IMR-90 (cell line): ENCODE data around the gene IDH3G. TPM values are rescaled to one million over a fixed set of nuclear protein-coding genes. Genes with fewer than 3 reads are reported as not detected.

ENCODE experiments used
- ATAC-seq: fragments of 200-7000 bp; cut with Tn5 transposase; 2 replicates; pipeline ENCODE4 v1.9.1; 2020; ENCODE audit warnings: low read depth, mild to moderate bottlenecking, moderate library complexity
- BruUV-seq: library from RNA; stranded (reverse); fragments of 400-500 nt; replicated peaks from 2 replicates; lab custom pipeline; 2021; lab: Mats Ljungman, UMichigan
- CTCF ChIA-PET: fragments of 300-600 bp; formaldehyde crosslinking; extraction: SDS; loops from one replicate; lab custom pipeline; 2021; ENCODE audit warnings: antibody characterized with exemption; lab: Yijun Ruan, JAX
- POLR2A ChIA-PET: fragments of 300-600 bp; sonication (Branson Sonifier 250); formaldehyde crosslinking; loops from one replicate; lab custom pipeline; 2022; ENCODE audit warnings: antibody characterized with exemption; ENCODE audit not compliant: unreplicated experiment; lab: Charles Lee
- DNase-seq: peaks from one replicate; pipeline ENCODE4 v3.0.0; 2013
- H2AFZ ChIP-seq: replicated peaks from 2 replicates; pipeline ENCODE3; 2013; ENCODE audit warnings: low read length, mild to moderate bottlenecking; ENCODE audit not compliant: poor library complexity
- H2AK5ac ChIP-seq: 2 replicates; pipeline ENCODE4 v1.6.1; 2013; ENCODE audit warnings: low read depth, low read length, inconsistent platforms
- H2AK9ac ChIP-seq: replicated peaks from 2 replicates; pipeline ENCODE3; 2013; ENCODE audit warnings: mild to moderate bottlenecking, low read depth, low read length, moderate library complexity; ENCODE audit not compliant: poor library complexity
- H2BK120ac ChIP-seq: 2 replicates; pipeline ENCODE4 v1.6.1; 2013; ENCODE audit warnings: low read depth, low read length, inconsistent platforms
- H2BK15ac ChIP-seq: 3 replicates; pipeline ENCODE4 v1.6.1; 2013; ENCODE audit warnings: low read depth, low read length, inconsistent platforms
- H2BK20ac ChIP-seq: 2 replicates; pipeline ENCODE4 v1.6.1; 2013; ENCODE audit warnings: low read depth, mild to moderate bottlenecking, inconsistent platforms, low read length, moderate library complexity
- H2BK5ac ChIP-seq: 2 replicates; pipeline ENCODE4 v1.6.1; 2013; ENCODE audit warnings: mild to moderate bottlenecking, low read depth, low read length, inconsistent platforms; ENCODE audit not compliant: poor library complexity, severe bottlenecking
- H3K14ac ChIP-seq: replicated peaks from 2 replicates; pipeline ENCODE4 v1.6.1; 2013; ENCODE audit warnings: low read depth, low read length, inconsistent platforms
- H3K18ac ChIP-seq: 2 replicates; pipeline ENCODE4 v1.6.1; 2013; ENCODE audit warnings: low read depth, low read length, control low read depth
- H3K23ac ChIP-seq: 2 replicates; pipeline ENCODE4 v1.6.1; 2013; ENCODE audit warnings: low read depth, low read length, inconsistent platforms
- H3K27ac ChIP-seq: 2 replicates; pipeline ENCODE4 v1.5.1; 2013; ENCODE audit warnings: mild to moderate bottlenecking, control low read depth, low read length; ENCODE audit not compliant: insufficient read depth
- H3K27me3 ChIP-seq: 2 replicates; pipeline ENCODE4 v1.6.1; 2013; ENCODE audit warnings: low read length; ENCODE audit not compliant: control insufficient read depth, insufficient read depth
- H3K36me3 ChIP-seq: 2 replicates; pipeline ENCODE4 v1.6.1; 2013; ENCODE audit warnings: low read length, mixed read lengths; ENCODE audit not compliant: control insufficient read depth, insufficient read depth
- H3K4ac ChIP-seq: 2 replicates; pipeline ENCODE4 v1.6.1; 2013; ENCODE audit warnings: low read depth, low read length, inconsistent platforms
- H3K4me1 ChIP-seq: 2 replicates; pipeline ENCODE4 v1.6.1; 2013; ENCODE audit warnings: low read length, mixed read lengths; ENCODE audit not compliant: control insufficient read depth, insufficient read depth
- H3K4me2 ChIP-seq: 2 replicates; pipeline ENCODE4 v1.6.1; 2013; ENCODE audit warnings: low read depth, mild to moderate bottlenecking, control low read depth, low read length, moderate library complexity
- H3K4me3 ChIP-seq: 2 replicates; pipeline ENCODE4 v1.5.1; 2013; ENCODE audit warnings: low read depth, mild to moderate bottlenecking, control low read depth, low read length, moderate library complexity; ENCODE audit not compliant: insufficient read depth
- H3K56ac ChIP-seq: 2 replicates; pipeline ENCODE4 v1.6.1; 2013; ENCODE audit warnings: low read length, inconsistent platforms; ENCODE audit not compliant: insufficient read depth; ENCODE audit errors: extremely low read depth
- H3K79me1 ChIP-seq, 2 experiments: 2 replicates each; pipeline ENCODE4 v1.6.1; 2013; ENCODE audit warnings: low read length in 2 of 2, inconsistent platforms in 1 of 2, low read depth in 1 of 2
- H3K9ac ChIP-seq: 2 replicates; pipeline ENCODE4 v1.6.1; 2013; ENCODE audit warnings: low read depth, low read length, control low read depth
- H3K9me1 ChIP-seq: 2 replicates; pipeline ENCODE4 v1.6.1; 2013; ENCODE audit warnings: low read length, inconsistent platforms; ENCODE audit not compliant: insufficient read depth
- H3K9me3 ChIP-seq: 2 replicates; pipeline ENCODE4 v1.6.1; 2013; ENCODE audit warnings: low read length; ENCODE audit not compliant: control insufficient read depth, insufficient read depth
- H4K20me1 ChIP-seq: 2 replicates; pipeline ENCODE4 v1.6.1; 2013; ENCODE audit warnings: low read length, inconsistent platforms; ENCODE audit not compliant: insufficient read depth
- H4K5ac ChIP-seq: 2 replicates; pipeline ENCODE4 v1.6.1; 2013; ENCODE audit warnings: mild to moderate bottlenecking, low read depth, low read length, control low read depth
- H4K8ac ChIP-seq, 2 experiments: 2 replicates each; pipeline ENCODE4 v1.6.1; 2013; ENCODE audit warnings: low read depth in 2 of 2, low read length in 2 of 2, control low read depth in 1 of 2, inconsistent platforms in 1 of 2
- H4K91ac ChIP-seq: 2 replicates; pipeline ENCODE4 v1.6.1; 2013; ENCODE audit warnings: low read depth, low read length, inconsistent platforms; ENCODE audit not compliant: insufficient read depth
- MAFK ChIP-seq: IDR thresholded peaks from 2 replicates; pipeline ENCODE4 v1.6.1; 2012; ENCODE audit warnings: low read depth, low read length, improper control_type of control experiment
- MXI1 ChIP-seq: IDR thresholded peaks from 2 replicates; pipeline ENCODE4 v1.6.1; 2012; ENCODE audit warnings: low read depth, mild to moderate bottlenecking, low read length, moderate library complexity, borderline replicate concordance
- WGBS, 2 experiments: methylation state at CpG; one replicate each; pipeline versions ENCODE4 v1.1.5 to v1.1.7; 2013; ENCODE audit warnings: missing lambda C conversion rate in 2 of 2; ENCODE audit not compliant: insufficient read length in 1 of 2; ENCODE audit errors: extremely low coverage in 2 of 2; 5-methylcytosine and 5-hydroxymethylcytosine counted together
- dilution Hi-C: fragments of 300-500 bp; cut with HindIII; formaldehyde crosslinking; loops from one replicate; pipeline ENCODE4 v1.14.3; 2018; ENCODE audit warnings: low sequenced_read_pairs; ENCODE audit not compliant: unreplicated experiment
- in situ Hi-C: fragments of 300-500 bp; cut with MboI; formaldehyde crosslinking; loops from 3 replicates; pipeline ENCODE4 v1.14.3; 2019; ENCODE audit warnings: low sequenced_read_pairs, inconsistent platforms, mixed read lengths
- intact Hi-C: fragments of 100-400 bp; cut with micrococcal nuclease; formaldehyde crosslinking; loops from 2 replicates; pipeline ENCODE4 v1.10.0; 2022
- polyA plus RNA-seq, 3 experiments: library from polyadenylated mRNA; depleted of rRNA; stranded (reverse); fragments of >200 nt; gene quantifications; 2 replicates each; pipeline ENCODE4 v1.2.3, GENCODE V29; 2012; ENCODE audit warnings: low replicate concordance in 1 of 3
- total RNA-seq: library from RNA; depleted of rRNA; stranded (reverse); fragments of >200 nt; gene quantifications from 2 replicates; pipeline ENCODE4 v1.2.3, GENCODE V29; 2012
- TF ChIP-seq, protein P1 (sequence below): fragments of 150-350 bp; IDR thresholded peaks from 2 replicates; pipeline ENCODE4 v1.6.1; 2016; ENCODE audit warnings: low read depth, mild to moderate bottlenecking, low read length, moderate library complexity, borderline replicate concordance

Gene IDH3G
- total and polyA plus RNA-seq, 2 of the 4 experiments (the other 2 are of a cell fraction): 79.4 to 85.7 TPM

DNA sequence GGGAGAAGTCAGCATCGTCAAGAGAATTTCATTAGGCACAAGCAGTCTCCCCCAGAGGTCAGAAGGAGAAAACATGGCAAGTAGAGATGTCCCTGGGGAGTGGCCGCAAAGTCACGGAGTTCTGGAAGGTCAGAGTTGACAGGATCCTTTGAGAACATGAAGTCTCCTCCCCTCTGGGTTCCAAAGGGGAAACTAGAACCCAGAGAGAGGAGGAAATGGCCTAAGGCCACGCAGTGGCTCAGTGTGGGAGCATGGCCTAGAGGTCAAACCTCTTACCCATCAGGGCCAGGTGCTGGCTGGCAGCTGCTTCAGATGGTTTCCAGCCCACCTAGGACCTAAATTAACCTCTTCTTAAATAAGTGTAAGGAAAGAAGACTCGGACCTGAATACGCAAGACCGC lies 884 bp downstream of the IDH3G start:
- no CpG with 5 or more reads among the region's 7 CpGs for WGBS, 2 experiments
- CTCF ChIA-PET: no interaction called here
- Histone ChIP-seq H2AK9ac (peak overlapping the region; percentile 43), H3K23ac (peak overlapping the region; percentile 68; the same call in 1 of the 2 replicates), H2AFZ (no peak overlapping the region), H2AK5ac (peak overlapping the region; percentile 82), H3K4me3 (peak overlapping the region; percentile 94), H2BK120ac (no peak overlapping the region), H2BK5ac (peak overlapping the region; percentile 46), H3K36me3 (peaks cover 18% of the 10 kb centered on the region), H3K18ac (no peak overlapping the region), H3K14ac (peak overlapping the region; percentile 84), H3K9me1 (peaks cover 6% of the 10 kb centered on the region; the same call in 1 of the 2 replicates), H3K9ac (peak overlapping the region; percentile 95), H2BK20ac (no peak overlapping the region), H3K4ac (peak overlapping the region; percentile 58), H3K4me2 (peak overlapping the region; percentile 75), H3K4me1 (peaks cover 4% of the 10 kb centered on the region; the same call in 1 of the 2 replicates), H4K5ac (peak overlapping the region; percentile 3), H3K79me1 (peaks cover 4 to 41% of the 10 kb centered on the region in 2 experiments), H3K27me3 (no peaks in the 10 kb centered on the region), H4K8ac (peak overlapping the region; percentile 78 to 83; a peak in 3 of 4 replicates), H4K91ac (peak overlapping the region; percentile 77), H2BK15ac (no peak overlapping the region; the same call in 2 of the 3 replicates), H4K20me1 (0 out of 2 replicates have a peak, but pooled peaks cover 6% of the 10 kb centered on the region), H3K56ac (no peak overlapping the region), H3K27ac (peak overlapping the region; percentile 89), H3K9me3 (no peaks in the 10 kb centered on the region; the same call in 1 of the 2 replicates)
- no TSS peak for BruUV-seq
- TF ChIP-seq MXI1 (no peak), MAFK (no peak)
- TF ChIP-seq, protein P1, sequence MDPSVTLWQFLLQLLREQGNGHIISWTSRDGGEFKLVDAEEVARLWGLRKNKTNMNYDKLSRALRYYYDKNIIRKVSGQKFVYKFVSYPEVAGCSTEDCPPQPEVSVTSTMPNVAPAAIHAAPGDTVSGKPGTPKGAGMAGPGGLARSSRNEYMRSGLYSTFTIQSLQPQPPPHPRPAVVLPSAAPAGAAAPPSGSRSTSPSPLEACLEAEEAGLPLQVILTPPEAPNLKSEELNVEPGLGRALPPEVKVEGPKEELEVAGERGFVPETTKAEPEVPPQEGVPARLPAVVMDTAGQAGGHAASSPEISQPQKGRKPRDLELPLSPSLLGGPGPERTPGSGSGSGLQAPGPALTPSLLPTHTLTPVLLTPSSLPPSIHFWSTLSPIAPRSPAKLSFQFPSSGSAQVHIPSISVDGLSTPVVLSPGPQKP: no peak
- dilution Hi-C loops (no loop called here), in situ Hi-C loops (no loop called here), intact Hi-C loops (loop anchor here (5.0 kb wide), 1 partner anchor 134 kb away; the partner anchor contains the start of gene ARHGAP4)
- POLR2A ChIA-PET: interaction anchor here (1.1 kb wide), 1 partner anchor 135 kb away, joined by 3 read pairs; no protein-coding TSS in a partner anchor
- no peak for ATAC-seq
- no peak for DNase-seq
